Endothelial cell of umbilical vein (primary cell): ENCODE measurements around the gene FAAH. TPM values are rescaled to one million over a fixed set of nuclear protein-coding genes. Genes with fewer than 3 reads are reported as not detected.

ENCODE experiments used
- BruUV-seq: library from RNA; stranded (reverse); fragments of 400-500 nt; replicated peaks from 2 replicates; lab custom pipeline; 2021; lab: Mats Ljungman, UMichigan
- CTCF ChIA-PET: fragments of 300-600, 350-600 bp; sonication (Branson Sonifier 250); formaldehyde crosslinking; loops from one replicate; lab custom pipeline; 2021; ENCODE audit warnings: antibody characterized with exemption, inconsistent platforms; lab: Charles Lee
- POLR2A ChIA-PET: fragments of 300-600, 350-600 bp; sonication (Branson Sonifier 250); formaldehyde crosslinking; loops from one replicate; lab custom pipeline; 2021; ENCODE audit warnings: antibody characterized with exemption, inconsistent platforms; lab: Charles Lee
- DNase-seq: peaks from one replicate; pipeline ENCODE4 v3.0.0-alpha.2; 2011; ENCODE audit warnings: low read depth, low spot score
- FAIRE-seq: peaks from 2 replicates; lab custom pipeline; 2011; peaks lifted over from hg19 to GRCh38; lab: Jason Lieb, UNC
- H2AFZ ChIP-seq: 2 replicates; pipeline ENCODE4 v1.6.0; 2012; ENCODE audit warnings: low read depth, low read length, control low read depth, inconsistent platforms
- H3K27ac ChIP-seq: 2 replicates; pipeline ENCODE4 v1.5.1; 2011; ENCODE audit warnings: low read depth, mild to moderate bottlenecking, control low read depth, low read length, moderate library complexity; ENCODE audit not compliant: insufficient read depth
- H3K27me3 ChIP-seq, 2 experiments: 2 replicates each; pipeline versions ENCODE4 v1.6.0 to v1.6.1; 2011; ENCODE audit warnings: low read length in 2 of 2, mixed read lengths in 1 of 2; ENCODE audit not compliant: control insufficient read depth in 2 of 2, insufficient read depth in 2 of 2
- H3K36me3 ChIP-seq, 2 experiments: 2 replicates in 1 of 2; 3 replicates in 1 of 2; pipeline ENCODE4 v1.5.1; 2011; ENCODE audit warnings: low read length in 2 of 2, mild to moderate bottlenecking in 1 of 2, moderate library complexity in 1 of 2; ENCODE audit not compliant: control insufficient read depth in 2 of 2, insufficient read depth in 2 of 2; ENCODE audit errors: extremely low read depth in 1 of 2
- H3K4me1 ChIP-seq: 3 replicates; pipeline ENCODE4 v1.5.1; 2011; ENCODE audit warnings: mild to moderate bottlenecking, low read length; ENCODE audit not compliant: control insufficient read depth, insufficient read depth; ENCODE audit errors: extremely low read depth
- H3K4me2 ChIP-seq: 2 replicates; pipeline ENCODE4 v1.6.1; 2011; ENCODE audit warnings: low read length, control low read depth, mixed read lengths; ENCODE audit not compliant: insufficient read depth
- H3K4me3 ChIP-seq, 3 experiments: fragments of 200-600 bp in 1 of 3; sonication (generic), shearing (Covaris generic) in 1 of 3; replicated peaks in 1 of 3; 2 replicates each; pipeline ENCODE4 v1.5.1; 2011 to 2016; ENCODE audit warnings: control low read depth in 3 of 3, low read length in 3 of 3, mild to moderate bottlenecking in 2 of 3, inconsistent platforms in 1 of 3, low read depth in 1 of 3, moderate library complexity in 1 of 3; ENCODE audit not compliant: insufficient read depth in 1 of 3
- H3K79me2 ChIP-seq: 2 replicates; pipeline ENCODE4 v1.6.0; 2012; ENCODE audit warnings: low read length, inconsistent platforms; ENCODE audit not compliant: control insufficient read depth, insufficient read depth
- H3K9ac ChIP-seq: replicated peaks from 2 replicates; pipeline ENCODE3; 2011; ENCODE audit warnings: low read length, control low read depth; ENCODE audit not compliant: insufficient read depth; ENCODE audit errors: extremely low read depth
- H3K9me1 ChIP-seq: replicated peaks from 3 replicates; pipeline ENCODE4 v1.6.0; 2011; ENCODE audit warnings: mild to moderate bottlenecking, low read length; ENCODE audit not compliant: control insufficient read depth, insufficient read depth; ENCODE audit errors: extremely low read depth
- H3K9me3 ChIP-seq: replicated peaks from 2 replicates; pipeline ENCODE4 v1.5.1; 2012; ENCODE audit warnings: low read length, inconsistent platforms; ENCODE audit not compliant: control insufficient read depth, insufficient read depth
- H4K20me1 ChIP-seq: replicated peaks from 2 replicates; pipeline ENCODE3; 2011; ENCODE audit warnings: mild to moderate bottlenecking, low read length; ENCODE audit not compliant: control insufficient read depth, insufficient read depth; ENCODE audit errors: extremely low read depth
- CTCF ChIP-seq, 2 donors: IDR thresholded peaks; 1 replicate in 1 of 2; 2 replicates in 1 of 2; pipeline ENCODE4 v1.5.1; 2011; ENCODE audit warnings: low read length in 2 of 2, mild to moderate bottlenecking in 2 of 2, moderate library complexity in 2 of 2, control low read depth in 1 of 2, inconsistent platforms in 1 of 2, low read depth in 1 of 2; ENCODE audit not compliant: insufficient read depth in 1 of 2; ENCODE audit errors: extremely low read depth in 1 of 2
- EZH2 ChIP-seq: IDR thresholded peaks from 2 replicates; pipeline ENCODE4 v1.6.1; 2012; ENCODE audit warnings: borderline replicate concordance, low read depth, mild to moderate bottlenecking, moderate library complexity, low read length, inconsistent platforms; ENCODE audit not compliant: severe bottlenecking
- FOS ChIP-seq: IDR thresholded peaks from 2 replicates; pipeline ENCODE4 v1.6.1; 2011; ENCODE audit warnings: mild to moderate bottlenecking, low read length, moderate library complexity, borderline replicate concordance; ENCODE audit not compliant: insufficient read depth
- GATA2 ChIP-seq: IDR thresholded peaks from 2 replicates; pipeline ENCODE4 v1.7.0; 2011; ENCODE audit warnings: low read depth, mild to moderate bottlenecking, moderate library complexity, mixed read lengths, low read length; ENCODE audit not compliant: insufficient read length, insufficient read depth
- JUN ChIP-seq: IDR thresholded peaks from 2 replicates; pipeline ENCODE4 v1.6.1; 2011; ENCODE audit warnings: borderline replicate concordance, low read depth; ENCODE audit not compliant: insufficient read length, insufficient read depth
- MAX ChIP-seq: IDR thresholded peaks from 2 replicates; pipeline ENCODE4 v1.6.1; 2011; ENCODE audit not compliant: insufficient read depth, insufficient read length
- MYC ChIP-seq: IDR thresholded peaks from one replicate; pipeline ENCODE4 v1.6.1; 2011; ENCODE audit warnings: mild to moderate bottlenecking, low read depth, low read length
- POLR2A ChIP-seq: IDR thresholded peaks from 2 replicates; pipeline ENCODE4 v1.6.1; 2012; ENCODE audit warnings: low read depth, mild to moderate bottlenecking, control low read depth, low read length
- POLR2AphosphoS5 ChIP-seq: IDR thresholded peaks from 2 replicates; pipeline ENCODE4 v1.6.1; 2012; ENCODE audit warnings: low read depth, mild to moderate bottlenecking, control low read depth, low read length, moderate library complexity; ENCODE audit not compliant: insufficient read depth
- dilution Hi-C: fragments of 300-500 bp; cut with MboI; formaldehyde crosslinking; loops from one replicate; pipeline ENCODE4 v1.15.0; 2019; ENCODE audit warnings: low sequenced_read_pairs; ENCODE audit not compliant: extremely low pct_ligation_motif_present
- intact Hi-C: fragments of 100-400 bp; cut with micrococcal nuclease; formaldehyde crosslinking; loops from one replicate; pipeline ENCODE4 v1.10.0; 2022
- polyA plus RNA-seq, 4 experiments: library from polyadenylated mRNA; depleted of rRNA in 3 of 4; stranded (reverse) in 3 of 4; unstranded in 1 of 4; fragments of >200 nt; gene quantifications; 2 replicates each; pipeline versions ENCODE4 v1.2.1 to v1.2.3, GENCODE V29; 2011 to 2012; ENCODE audit warnings: missing spikeins in 1 of 4
- total RNA-seq: library from RNA; stranded (reverse); gene quantifications from 2 replicates; pipeline ENCODE4 v1.2.3, GENCODE V29; 2021

FAAH gene
- total and polyA plus RNA-seq, 2 donors (not counting 3 experiments of a cell fraction or from before 2014, with no cell fraction given): 0.47 to 1.5 TPM

GRCh38 chr1:46418976-46419375 is 24.9 kb downstream of the FAAH start:
- no peaks in the 10 kb centered on the region for H3K36me3 ChIP-seq
- no peaks in the 10 kb centered on the region for H3K9me1 ChIP-seq
- H3K9ac ChIP-seq: no peak overlapping the region
- H3K4me2 ChIP-seq: no peak overlapping the region
- no peak overlapping the region for H2AFZ ChIP-seq
- no peaks in the 10 kb centered on the region for H4K20me1 ChIP-seq
- intact Hi-C loops: no loop called here
- H3K27ac ChIP-seq: no peak overlapping the region
- CTCF ChIA-PET: interaction anchor here (0.8 kb wide), 1 partner anchor 10 kb away, joined by 3 read pairs; no protein-coding TSS in a partner anchor
- DNase-seq (no peak), FAIRE-seq (no peak)
- POLR2A ChIA-PET: no interaction called here
- no TSS peak for BruUV-seq
- H3K4me1 ChIP-seq: no peaks in the 10 kb centered on the region
- no peaks in the 10 kb centered on the region for H3K9me3 ChIP-seq
- no peaks in the 10 kb centered on the region for H3K79me2 ChIP-seq
- dilution Hi-C loops: no loop called here
- TF ChIP-seq CTCF (IDR thresholded peaks at IDR 0.05; ENCODE audit: extremely low read depth in 1 of 2, insufficient read depth in 1 of 2, low read depth in 1 of 2, low read length in 2 of 2) (no peak), GATA2 (no peak), MAX (no peak), FOS (no peak), POLR2AphosphoS5 (no peak), EZH2 (no peak), MYC (no peak), POLR2A (no peak), JUN (no peak)
- H3K27me3 ChIP-seq: no peaks in the 10 kb centered on the region
- H3K4me3 ChIP-seq: no peak overlapping the region
